ENCODE data around the gene STAB2.

STAB2 gene

GRCh38 chr12:103586132-103586531, 941 bp upstream of the STAB2 start:
- in situ Hi-C loops (cut with MboI; ENCODE audit: low sequenced_read_pairs), result no loop called here

GRCh38 chr12:103588680-103589079, 1.6 kb downstream of the STAB2 start:
- in situ Hi-C loops (cut with MboI; ENCODE audit: low sequenced_read_pairs), result no loop called here

GRCh38 chr12:103589517-103589916, 2.4 kb downstream of the STAB2 start:
- in situ Hi-C loops (cut with MboI; ENCODE audit: low sequenced_read_pairs), result no loop called here

- in situ Hi-C loops (cut with MboI; ENCODE audit: low sequenced_read_pairs), result no loop called here
These were observed 3.2 kb downstream of the STAB2 start for GRCh38 chr12:103590271-103590670.

DNA sequence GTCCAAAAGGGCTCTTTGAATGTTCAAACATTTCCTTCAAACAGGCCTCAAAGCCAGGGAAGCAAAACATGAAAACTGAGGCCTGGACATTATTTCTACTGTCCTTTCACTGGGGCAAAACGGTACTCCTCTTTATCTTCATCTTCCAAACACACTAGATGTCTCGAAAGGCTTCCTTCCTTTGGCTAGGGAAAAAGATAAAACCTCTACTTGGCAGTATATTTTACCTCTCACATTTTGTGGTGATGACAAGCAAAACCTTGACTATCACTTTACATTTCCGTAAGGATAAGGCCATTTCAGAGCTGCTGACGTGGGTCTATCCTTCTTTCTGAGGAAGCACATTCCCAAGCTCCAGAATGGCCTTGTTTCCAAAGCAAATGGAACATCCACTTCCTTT, 9.9 kb downstream of the STAB2 start:
- in situ Hi-C loops (cut with MboI; ENCODE audit: low sequenced_read_pairs), result no loop called here

DNA sequence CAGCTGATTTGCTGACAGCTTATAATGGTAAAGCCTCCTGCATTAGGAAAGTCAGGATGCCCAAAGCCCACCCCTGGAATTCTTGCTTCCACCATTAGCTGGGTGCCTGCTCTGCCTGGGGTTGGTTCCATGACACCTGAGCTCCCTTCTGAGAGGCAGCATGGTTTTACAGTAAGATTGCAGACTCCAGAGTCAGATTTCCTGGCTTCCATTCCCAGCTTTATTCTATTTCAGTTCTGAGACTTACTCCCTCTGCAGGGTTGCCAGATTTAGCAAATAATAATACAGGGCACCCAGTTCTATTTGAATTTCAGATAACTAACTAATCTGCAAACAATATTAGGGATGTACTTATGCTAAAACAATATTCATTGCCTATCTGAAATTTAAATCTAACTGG, 12.2 kb downstream of the STAB2 start:
- in situ Hi-C loops (cut with MboI; ENCODE audit: low sequenced_read_pairs), result no loop called here

- in situ Hi-C loops (cut with MboI; ENCODE audit: low sequenced_read_pairs), result no loop called here
These were observed 14.1 kb downstream of the STAB2 start for GRCh38 chr12:103600967-103601728.

DNA sequence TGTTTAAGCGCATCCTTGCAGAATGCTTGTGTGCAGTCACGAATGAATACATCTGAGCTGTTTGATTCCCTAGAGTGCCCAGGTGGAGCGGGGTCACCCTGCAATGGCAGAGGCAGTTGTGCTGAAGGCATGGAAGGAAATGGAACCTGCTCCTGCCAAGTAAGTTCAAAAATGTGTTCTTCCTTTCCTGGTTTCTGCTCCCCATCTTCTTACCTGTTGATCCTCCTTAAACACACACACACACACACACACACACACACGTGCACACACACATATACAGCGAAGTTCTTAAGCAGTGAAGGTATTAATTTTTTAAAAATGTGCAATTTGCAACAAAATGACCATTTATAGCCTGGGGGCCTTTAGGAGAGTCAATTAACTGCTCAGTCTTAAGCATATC, 33.3 kb downstream of the STAB2 start:
- in situ Hi-C loops (cut with MboI; ENCODE audit: low sequenced_read_pairs), result no loop called here

DNA sequence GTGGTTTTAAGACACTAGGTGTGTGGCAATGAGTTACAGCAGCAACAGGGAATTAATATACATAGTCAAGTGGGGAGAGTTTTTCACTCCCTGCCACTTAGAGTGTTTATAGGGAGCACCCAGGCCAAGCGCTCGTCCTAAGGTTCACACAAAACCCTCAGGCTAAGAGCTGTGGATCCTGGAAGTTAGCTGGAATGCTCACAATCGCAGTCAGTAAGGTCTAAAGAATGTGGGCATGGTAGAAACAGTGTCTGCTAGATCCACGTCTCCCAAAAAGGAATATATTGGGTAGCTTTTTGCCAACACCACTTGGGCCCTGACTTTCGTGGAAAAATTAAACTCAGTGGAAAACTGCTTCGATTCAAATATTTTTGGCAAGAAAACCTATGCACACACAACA, 36.6 kb downstream of the STAB2 start:
- in situ Hi-C loops (cut with MboI; ENCODE audit: low sequenced_read_pairs), result no loop called here

GRCh38 chr12:103626498-103626897, 39.4 kb downstream of the STAB2 start:
- in situ Hi-C loops (cut with MboI; ENCODE audit: low sequenced_read_pairs), result no loop called here

- in situ Hi-C loops (cut with MboI; ENCODE audit: low sequenced_read_pairs), result no loop called here
These were observed 40.2 kb downstream of the STAB2 start for GRCh38 chr12:103627189-103627855.

GRCh38 chr12:103632554-103633216, 45.6 kb downstream of the STAB2 start:
- in situ Hi-C loops (cut with MboI; ENCODE audit: low sequenced_read_pairs), result no loop called here

DNA sequence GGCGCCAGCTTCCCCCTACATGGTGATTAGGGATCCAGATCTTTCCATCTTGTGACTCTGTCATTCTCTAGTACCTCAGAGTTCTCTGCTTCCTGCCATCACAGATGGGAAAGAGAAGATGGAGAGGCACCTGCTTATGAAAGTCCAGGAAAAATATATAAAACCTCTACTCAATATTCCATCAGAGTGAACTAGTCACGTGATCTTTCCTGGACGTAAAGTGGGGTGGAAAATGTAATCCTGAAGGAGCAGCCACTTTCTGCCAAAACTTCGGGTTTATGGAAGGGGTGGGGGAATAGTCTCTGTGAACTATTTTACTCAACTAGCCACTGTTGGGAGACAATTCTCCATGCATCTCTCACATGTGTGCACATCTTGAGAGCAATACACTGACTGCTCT, 47.7 kb downstream of the STAB2 start:
- in situ Hi-C loops (cut with MboI; ENCODE audit: low sequenced_read_pairs), result no loop called here

DNA sequence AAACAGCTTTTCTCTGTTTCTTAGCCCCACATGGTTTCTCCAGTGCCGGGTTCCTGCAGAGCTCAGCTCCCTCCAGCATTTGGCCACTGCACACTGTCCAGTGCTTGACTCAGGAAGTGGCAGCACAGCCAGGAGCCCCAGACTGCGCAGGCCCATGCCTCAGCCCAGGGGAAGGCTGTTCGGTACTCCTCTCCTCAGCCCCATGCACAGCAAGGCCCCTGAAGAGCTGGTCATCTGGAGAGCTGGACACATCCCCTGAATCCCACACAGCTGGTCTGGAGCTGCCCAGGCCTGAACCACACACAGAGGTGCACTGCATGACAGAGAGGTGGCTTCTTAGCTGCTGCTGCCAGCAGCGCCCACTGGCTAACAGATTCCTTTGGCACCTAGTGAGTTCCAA, 48.3 kb downstream of the STAB2 start:
- in situ Hi-C loops (cut with MboI; ENCODE audit: low sequenced_read_pairs), result no loop called here

DNA sequence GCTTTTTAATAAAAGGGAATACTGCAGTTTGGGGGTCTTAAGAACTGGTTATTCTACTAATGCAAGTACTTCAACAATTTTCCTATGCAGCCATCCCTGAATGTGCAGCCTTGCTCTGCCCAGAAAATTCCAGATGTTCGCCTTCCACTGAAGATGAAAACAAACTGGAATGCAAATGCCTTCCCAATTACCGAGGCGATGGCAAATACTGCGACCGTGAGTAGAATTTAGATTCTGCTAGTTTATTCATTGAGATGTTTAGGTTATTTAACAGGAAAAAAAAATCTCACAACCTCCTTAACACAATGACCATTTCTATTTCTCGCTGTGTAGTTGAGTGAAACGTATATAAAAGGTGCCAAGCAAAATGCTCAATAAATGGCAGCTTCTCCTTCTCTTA, 49.9 kb downstream of the STAB2 start:
- in situ Hi-C loops (cut with MboI; ENCODE audit: low sequenced_read_pairs), result no loop called here

DNA sequence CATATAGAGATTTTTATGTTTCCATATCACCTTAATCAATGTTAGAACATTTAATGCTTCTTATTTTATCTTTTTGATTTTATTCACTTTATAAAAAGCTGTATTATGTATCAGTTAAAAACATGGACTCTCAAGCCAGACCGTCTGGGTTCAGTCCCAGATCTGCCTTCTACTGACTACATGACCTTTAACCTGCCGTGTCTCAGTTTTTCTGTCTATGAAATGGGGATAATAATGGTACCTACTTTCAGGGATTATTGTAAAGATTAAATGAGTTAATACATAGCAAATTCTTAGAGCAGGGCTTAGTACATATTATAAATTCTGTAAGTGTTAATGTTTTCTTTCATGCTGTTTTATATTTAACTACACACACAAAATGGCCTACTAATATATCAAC, 50.4 kb downstream of the STAB2 start:
- in situ Hi-C loops (cut with MboI; ENCODE audit: low sequenced_read_pairs), result no loop called here

GRCh38 chr12:103639983-103640382, 52.9 kb downstream of the STAB2 start:
- in situ Hi-C loops (cut with MboI; ENCODE audit: low sequenced_read_pairs), result no loop called here

GRCh38 chr12:103640410-103640809, 53.3 kb downstream of the STAB2 start:
- in situ Hi-C loops (cut with MboI; ENCODE audit: low sequenced_read_pairs), result no loop called here

DNA sequence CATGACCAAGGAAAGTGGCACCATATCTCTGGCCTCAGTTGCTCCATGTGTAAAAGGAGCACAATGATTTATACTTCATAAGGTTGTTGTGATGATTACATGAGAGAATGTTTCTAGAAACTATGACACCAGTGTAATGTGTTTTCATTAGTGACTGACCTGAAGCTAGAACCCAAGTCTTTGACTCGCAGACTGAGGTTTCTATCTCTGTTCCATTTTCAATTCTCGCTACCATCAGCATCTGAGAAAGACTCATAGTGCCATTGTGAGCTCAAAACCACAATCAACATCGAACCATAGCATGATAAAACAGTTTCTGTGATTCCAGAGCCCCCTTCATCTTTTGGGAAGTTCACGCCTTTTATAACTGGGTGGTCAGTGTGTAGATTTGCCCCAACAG, 53.8 kb downstream of the STAB2 start:
- in situ Hi-C loops (cut with MboI; ENCODE audit: low sequenced_read_pairs), result no loop called here

DNA sequence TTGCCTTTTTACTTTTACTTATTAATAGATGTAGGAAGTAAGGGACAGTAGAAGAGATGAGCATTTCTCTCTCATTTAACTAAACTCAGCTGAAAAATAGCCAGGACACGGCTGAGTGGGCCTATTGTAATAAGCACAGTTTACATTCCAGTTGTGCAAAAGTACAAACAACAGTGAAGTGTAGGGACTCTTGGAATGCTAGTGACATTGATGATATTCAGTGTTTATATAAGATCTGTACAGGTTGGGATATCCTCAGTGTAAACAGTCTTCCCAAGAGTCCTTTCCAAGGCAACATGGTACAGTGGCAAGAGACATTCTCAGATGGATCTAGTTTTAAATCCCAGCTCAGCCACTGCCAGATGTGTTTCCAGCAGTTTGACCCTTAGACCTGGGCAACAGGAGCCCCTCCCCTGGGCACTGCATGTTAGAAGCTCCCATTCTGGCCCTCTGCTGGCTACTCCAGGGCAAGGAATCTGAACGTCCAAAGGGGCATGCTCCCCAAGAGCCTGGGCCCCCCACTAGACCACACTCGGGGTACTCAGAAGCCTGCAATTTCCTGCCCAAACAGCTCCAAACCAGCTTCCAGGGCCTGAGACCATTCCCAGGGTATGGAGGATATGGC, 55.3 kb downstream of the STAB2 start:
- in situ Hi-C loops (cut with MboI; ENCODE audit: low sequenced_read_pairs), result no loop called here

- in situ Hi-C loops (cut with MboI; ENCODE audit: low sequenced_read_pairs), result no loop called here
These were observed 58.1 kb downstream of the STAB2 start for GRCh38 chr12:103645202-103645601.

DNA sequence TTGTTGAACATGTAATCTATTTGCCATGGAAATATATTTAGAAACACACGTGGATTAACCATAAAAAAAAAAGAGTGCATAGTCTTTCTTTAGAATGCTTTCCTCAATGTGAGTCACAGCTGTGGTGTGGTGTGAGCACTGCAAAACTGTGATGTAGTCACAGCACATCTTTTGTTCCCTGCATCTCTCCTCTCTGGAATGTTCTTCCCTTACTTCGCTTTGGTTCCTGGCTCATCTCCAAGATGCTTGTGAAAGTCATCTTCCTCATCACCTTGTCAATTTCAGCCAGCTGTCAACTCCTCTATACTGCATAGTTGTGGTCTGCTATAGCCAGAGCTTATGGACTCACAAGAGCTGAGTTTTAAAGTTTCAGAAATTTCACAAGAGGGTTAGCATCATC, 60.2 kb downstream of the STAB2 start:
- in situ Hi-C loops (cut with MboI; ENCODE audit: low sequenced_read_pairs), result no loop called here
